Activated naive CD8-positive, alpha-beta T cell treated with anti-CD3 and anti-CD28 coated beads, Interleukin-2, amount 50 U/mL, for 24 hours (primary cell): Measurements from ENCODE around the gene NAT8L.

ENCODE experiments used
- ATAC-seq: fragments of 150-1000 bp; cut with Tn5 transposase; one replicate; pipeline ENCODE4 v1.10.0; 2021
- DNase-seq: peaks from one replicate; pipeline ENCODE4 v3.0.0; 2021
- H3K27ac Mint-ChIP-seq: one replicate; pipeline ENCODE4 v1.8.0; 2021; ENCODE audit warnings: mild to moderate bottlenecking, mixed read lengths
- H3K27me3 Mint-ChIP-seq: one replicate; pipeline ENCODE4 v1.8.0; 2021; ENCODE audit warnings: mixed read lengths
- H3K36me3 Mint-ChIP-seq: one replicate; pipeline ENCODE4 v1.8.0; 2021; ENCODE audit warnings: low read depth, mixed read lengths
- H3K4me1 Mint-ChIP-seq: one replicate; pipeline ENCODE4 v1.8.0; 2021; ENCODE audit warnings: mixed read lengths
- H3K4me3 Mint-ChIP-seq: one replicate; pipeline ENCODE4 v1.8.0; 2021; ENCODE audit warnings: mild to moderate bottlenecking, moderate library complexity, mixed read lengths
- H3K9me3 Mint-ChIP-seq: one replicate; pipeline ENCODE4 v1.8.0; 2021; ENCODE audit warnings: mixed read lengths

The NAT8L gene

DNA sequence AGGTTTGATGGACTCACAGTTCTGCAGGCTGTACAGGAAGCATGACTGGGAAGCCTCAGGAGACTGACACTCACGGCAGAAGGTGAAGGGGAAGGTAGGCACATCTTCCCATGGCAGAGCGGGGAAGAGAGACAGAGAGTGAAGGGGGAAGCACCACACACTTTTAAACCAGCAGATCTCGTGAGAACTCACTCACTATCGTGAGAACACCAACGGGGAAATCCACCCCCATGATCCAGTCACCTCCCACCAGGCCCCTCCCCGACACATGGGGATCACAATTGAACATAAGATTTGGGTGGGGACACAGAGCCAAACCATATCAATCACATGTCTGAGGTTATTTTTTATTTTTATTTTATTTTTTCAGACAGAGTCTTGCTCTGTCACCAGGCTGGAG is 4.9 kb upstream of the NAT8L start:
- no peak overlapping the region for H3K4me3 Mint-ChIP-seq
- peaks cover 2% of the 10 kb centered on the region for H3K4me1 Mint-ChIP-seq
- no peaks in the 10 kb centered on the region for H3K9me3 Mint-ChIP-seq
- no peak for ATAC-seq
- DNase-seq: no peak
- no peak overlapping the region for H3K27ac Mint-ChIP-seq
- H3K27me3 Mint-ChIP-seq: peaks cover 41% of the 10 kb centered on the region
- no peaks in the 10 kb centered on the region for H3K36me3 Mint-ChIP-seq

DNA sequence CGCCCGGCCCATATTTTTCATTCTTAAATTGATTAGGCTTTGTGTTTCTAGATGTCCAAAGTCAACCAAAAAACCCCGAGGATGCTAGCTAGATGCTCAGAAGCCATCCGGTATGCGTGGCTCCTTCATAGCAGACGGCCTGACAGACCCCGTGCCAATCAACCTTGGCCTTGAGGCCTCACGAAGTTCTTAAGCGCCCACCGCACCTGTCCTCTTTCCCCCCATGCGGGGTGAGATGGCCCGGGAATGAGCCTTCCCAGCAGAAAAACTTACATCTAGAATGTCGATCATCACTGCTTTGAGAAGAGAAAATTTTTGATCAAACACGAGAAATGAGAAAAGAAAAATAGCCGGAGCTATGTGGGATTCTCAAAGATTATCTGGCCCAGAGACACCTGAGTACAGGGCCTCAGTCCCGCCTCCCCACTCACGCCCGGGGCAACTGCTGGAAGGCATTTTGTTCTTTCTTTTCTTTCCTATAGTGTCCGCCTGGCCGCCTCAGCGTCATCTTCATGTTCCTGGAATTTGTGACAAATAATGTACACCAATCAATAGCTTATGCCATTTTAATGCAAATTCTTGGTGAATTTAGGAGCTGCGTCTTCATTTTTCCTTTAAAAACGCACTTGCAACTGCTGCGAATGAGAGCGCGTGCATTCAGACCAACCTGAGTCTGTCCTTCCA is 1.6 kb upstream of the NAT8L start:
- H3K4me1 Mint-ChIP-seq: peaks cover 2% of the 10 kb centered on the region
- no peak for ATAC-seq
- H3K27ac Mint-ChIP-seq: no peak overlapping the region
- peaks cover 32% of the 10 kb centered on the region for H3K27me3 Mint-ChIP-seq
- no peak for DNase-seq
- H3K9me3 Mint-ChIP-seq: no peaks in the 10 kb centered on the region
- peak overlapping the region; percentile 57 for H3K4me3 Mint-ChIP-seq
- H3K36me3 Mint-ChIP-seq: no peaks in the 10 kb centered on the region

DNA sequence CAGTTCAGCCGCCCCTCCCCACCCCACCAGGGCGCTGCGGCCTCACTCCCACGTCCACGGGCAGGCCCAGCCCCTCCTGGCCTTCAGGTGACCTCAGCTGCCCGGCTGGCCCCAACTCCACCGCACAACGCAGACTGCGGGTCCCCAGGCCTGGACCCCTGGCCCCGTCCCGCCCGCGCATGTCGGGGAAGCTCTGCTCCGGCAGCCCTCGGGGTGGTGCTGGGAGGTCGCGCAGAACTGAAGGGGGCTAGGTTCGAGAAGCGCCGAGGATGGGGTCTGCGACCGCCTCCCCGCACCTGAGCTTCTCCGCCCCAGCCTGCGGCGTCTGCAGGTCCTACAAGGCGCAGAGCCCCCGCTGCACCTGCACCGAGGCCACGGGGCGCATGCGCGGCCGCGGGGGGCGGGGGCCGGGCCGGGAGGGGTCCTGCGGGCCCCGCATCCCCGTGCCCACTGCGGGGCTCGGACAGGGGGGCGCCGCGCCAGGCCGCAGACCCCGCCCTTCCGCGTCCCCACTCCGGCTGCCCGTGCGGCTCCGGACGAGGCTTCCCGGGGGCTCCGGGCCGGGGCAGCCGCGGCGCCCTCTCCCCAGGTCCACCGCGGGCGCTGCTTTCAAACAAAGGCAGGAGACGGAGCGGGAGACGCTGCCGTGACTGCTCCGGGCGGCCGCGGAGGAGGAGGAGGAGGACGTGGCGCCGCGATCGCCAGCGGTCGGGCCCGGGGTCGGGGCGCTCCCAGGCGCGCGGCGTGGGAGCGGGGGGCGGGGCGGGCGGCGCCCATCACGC is 672 bp upstream of the NAT8L start:
- Mint-ChIP-seq H3K27me3 (peaks cover 31% of the 10 kb centered on the region), H3K9me3 (no peaks in the 10 kb centered on the region), H3K36me3 (no peaks in the 10 kb centered on the region), H3K27ac (no peak overlapping the region), H3K4me3 (no peak overlapping the region), H3K4me1 (peaks cover 2% of the 10 kb centered on the region)
- DNase-seq: peak; percentile 12
- ATAC-seq: no peak

DNA sequence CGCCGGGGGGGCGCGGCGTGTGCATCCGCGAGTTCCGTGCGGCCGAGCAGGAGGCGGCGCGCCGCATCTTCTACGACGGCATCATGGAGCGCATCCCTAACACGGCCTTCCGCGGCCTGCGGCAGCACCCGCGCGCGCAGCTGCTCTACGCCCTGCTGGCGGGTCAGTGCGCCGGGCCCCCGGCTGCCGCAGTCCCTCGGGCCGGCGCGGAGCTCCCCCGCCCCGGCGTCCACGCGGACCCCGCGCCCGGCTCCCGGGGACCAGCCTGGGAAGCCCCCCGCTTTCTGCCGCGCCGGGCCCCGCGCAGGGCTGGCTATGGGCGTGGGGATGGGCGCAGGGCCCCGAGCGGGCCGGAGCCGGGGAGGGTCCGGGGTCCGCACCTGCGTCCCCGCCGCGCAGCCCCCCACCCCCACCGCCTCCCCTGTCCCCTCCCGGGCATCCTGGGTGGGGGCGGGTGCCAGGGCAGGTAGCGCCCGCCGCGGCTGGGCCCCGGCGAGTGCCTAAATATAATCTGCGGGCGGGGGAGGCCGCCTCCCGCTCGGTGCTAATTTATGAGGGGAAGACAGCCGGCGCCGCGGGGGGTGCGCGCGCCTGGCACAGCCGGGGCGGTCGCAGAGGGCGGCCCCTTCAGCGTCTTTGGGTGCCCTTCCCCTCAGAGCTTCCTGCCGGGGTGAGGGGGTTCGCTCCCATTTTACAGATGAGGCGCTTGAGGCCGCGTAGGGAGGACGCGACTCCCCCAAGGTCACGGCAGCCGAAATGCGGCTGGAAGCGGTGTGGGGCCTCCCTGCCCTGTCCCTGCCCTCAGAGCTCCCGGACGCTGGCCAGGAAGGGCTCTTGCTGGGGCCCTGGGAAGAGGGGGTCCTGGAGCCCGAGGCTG is 837 bp downstream of the NAT8L start:
- Mint-ChIP-seq H3K4me3 (no peak overlapping the region), H3K4me1 (peaks cover 2% of the 10 kb centered on the region), H3K36me3 (no peaks in the 10 kb centered on the region)

DNA sequence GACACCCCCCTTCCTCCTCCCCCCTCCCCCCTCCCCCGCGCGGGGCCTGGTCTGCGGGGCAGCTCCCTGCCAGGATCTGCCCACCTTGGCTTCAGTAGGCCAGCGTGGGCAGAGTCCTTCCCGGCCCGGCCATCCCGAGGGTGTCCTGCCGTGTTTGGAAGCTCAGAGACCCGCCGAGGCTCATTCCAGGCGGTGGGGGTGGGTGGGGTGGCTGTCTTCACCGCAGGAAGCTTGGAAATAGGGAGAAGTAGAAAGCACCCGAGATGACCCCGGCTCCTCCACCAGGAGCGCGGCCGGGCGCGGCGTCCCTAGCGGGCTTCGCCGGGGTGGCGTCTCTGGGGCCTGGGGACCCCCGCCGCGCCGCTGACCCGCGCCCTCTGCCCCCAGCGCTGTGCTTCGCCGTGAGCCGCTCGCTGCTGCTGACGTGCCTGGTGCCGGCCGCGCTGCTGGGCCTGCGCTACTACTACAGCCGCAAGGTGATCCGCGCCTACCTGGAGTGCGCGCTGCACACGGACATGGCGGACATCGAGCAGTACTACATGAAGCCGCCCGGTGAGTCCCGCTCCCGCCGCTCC is 1.6 kb downstream of the NAT8L start:
- no peak overlapping the region for H3K27ac Mint-ChIP-seq
- no peaks in the 10 kb centered on the region for H3K36me3 Mint-ChIP-seq
- H3K9me3 Mint-ChIP-seq: no peaks in the 10 kb centered on the region
- H3K27me3 Mint-ChIP-seq: peaks cover 20% of the 10 kb centered on the region
- H3K4me3 Mint-ChIP-seq: no peak overlapping the region
- DNase-seq (no peak), ATAC-seq (no peak)
- H3K4me1 Mint-ChIP-seq: peaks cover 2% of the 10 kb centered on the region

More for the DNA sequence above, 837 bp downstream of the NAT8L start:
- ATAC-seq (no peak), DNase-seq (peak; percentile 18)
- Mint-ChIP-seq H3K27me3 (peaks cover 26% of the 10 kb centered on the region), H3K27ac (no peak overlapping the region), H3K9me3 (no peaks in the 10 kb centered on the region)

DNA sequence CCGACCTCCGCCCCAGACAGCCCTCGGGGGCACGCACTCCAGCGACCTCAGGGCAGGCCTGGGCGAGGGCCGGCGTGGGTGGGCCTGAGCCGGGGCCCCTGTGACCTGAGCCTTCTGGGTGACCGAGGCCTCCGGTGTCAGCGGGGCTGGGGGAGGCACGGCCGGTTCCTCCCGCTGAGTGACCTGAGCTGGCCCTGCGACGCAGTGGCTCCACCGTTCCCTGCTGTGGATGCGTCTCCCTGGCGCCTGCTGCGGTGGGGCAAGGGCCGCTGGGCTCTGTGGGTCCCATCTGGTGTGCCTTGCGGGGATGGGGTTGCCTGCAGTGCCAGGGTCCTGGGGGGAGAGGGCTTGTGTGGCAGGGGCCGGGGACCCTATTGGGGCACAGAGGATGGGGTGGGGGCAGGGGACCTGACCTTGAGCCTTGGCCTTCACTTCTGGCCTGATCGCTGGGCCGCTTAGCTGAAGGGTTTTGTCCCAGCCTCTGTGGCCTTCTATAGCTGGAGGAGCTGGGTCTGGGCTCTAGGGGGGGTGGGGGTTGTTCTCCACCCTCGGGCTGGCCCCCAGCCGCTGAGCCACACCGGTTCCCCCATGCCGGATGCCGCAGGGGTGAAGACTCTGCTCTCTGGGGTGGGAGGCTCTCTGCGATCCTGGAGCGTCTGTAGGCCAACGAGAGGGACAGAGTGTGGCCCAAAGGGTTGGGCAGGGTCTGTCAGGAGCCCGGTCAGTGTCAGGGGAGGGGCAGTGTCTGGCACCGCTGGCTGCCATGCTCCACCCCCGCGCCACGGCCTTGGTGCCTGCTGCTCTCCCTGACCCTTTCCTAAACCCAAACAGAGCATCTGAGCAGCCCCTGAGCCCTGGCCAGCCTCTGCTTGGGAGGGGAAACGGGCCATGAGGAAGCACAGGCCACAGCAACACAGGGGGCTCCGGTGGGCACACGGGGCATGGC is 2.3 kb downstream of the NAT8L start:
- ATAC-seq (no peak), DNase-seq (no peak)
- Mint-ChIP-seq H3K4me1 (peaks cover 2% of the 10 kb centered on the region), H3K4me3 (no peak overlapping the region), H3K27ac (no peak overlapping the region), H3K9me3 (no peaks in the 10 kb centered on the region), H3K27me3 (peaks cover 14% of the 10 kb centered on the region), H3K36me3 (no peaks in the 10 kb centered on the region)

DNA sequence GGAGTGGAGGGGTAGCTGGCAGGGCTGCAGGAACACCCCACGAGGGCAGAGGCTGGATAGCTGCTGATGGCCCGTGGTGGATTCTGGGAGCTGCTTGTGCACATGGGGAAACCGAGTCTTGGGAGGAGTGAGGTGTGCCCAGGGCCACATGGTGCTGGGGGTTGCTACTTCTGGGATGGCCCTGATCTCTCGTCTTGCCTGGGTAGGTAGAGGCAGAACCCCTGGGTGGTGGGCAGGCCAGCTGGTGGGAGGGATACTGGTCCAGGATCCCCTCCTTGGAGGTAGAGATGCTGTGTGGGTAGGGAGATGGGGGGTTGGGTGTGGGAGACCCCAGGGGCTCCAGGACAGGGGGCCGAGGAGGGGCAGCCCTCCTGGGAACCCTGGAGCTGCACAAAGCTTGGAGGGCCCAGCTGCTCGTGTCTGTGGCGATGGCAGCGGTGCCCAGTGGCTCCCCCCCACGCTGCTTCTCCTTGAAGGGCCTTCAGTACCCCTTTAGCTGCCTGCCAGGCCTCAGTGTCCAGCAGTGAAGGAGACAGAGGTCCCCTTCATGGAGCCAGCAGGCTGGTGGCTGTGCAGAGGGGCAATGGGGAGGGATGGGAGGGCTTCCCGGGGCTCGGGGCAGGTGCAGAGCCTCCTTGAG is 3.2 kb downstream of the NAT8L start:
- no peaks in the 10 kb centered on the region for H3K9me3 Mint-ChIP-seq

DNA sequence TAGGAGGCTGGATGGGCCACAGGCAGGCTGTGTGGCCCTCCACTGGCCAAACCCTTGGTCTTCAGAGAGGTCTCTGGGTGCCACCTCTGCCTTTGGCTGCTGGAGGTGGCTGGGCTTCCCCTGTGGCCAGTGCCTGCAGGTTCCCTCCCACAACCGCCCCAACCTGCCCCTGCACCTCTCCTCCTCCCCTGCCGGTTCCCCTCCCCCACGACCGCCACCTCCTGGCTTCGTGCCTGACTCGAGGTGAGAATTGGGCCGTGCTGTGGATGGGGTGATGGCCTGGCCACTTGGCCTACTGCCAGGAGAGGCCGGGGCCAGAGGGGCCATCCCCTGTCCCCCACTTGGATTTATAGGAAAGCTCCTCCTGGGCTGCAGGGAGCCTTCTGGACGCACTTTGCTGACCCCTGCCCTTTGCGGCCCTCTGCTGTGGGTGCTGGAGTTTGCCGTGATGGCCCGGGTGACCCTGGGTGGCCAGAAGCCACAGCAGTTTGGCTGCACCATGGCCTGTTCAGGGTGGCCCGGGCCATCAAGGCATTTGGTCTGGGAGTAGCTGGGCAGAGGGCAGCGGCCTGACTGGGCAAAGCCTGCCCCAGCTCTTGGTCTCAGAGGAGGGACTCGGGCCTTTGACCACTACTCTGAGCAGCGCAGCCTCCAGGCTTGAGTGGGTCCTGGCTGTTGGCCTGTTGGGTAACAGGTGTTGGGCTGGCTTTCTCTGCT is 3.8 kb downstream of the NAT8L start:
- no peak for ATAC-seq
- DNase-seq: no peak
- no peaks in the 10 kb centered on the region for H3K4me1 Mint-ChIP-seq
- H3K27ac Mint-ChIP-seq: no peak overlapping the region
- H3K4me3 Mint-ChIP-seq: no peak overlapping the region
- no peaks in the 10 kb centered on the region for H3K36me3 Mint-ChIP-seq
- no peaks in the 10 kb centered on the region for H3K9me3 Mint-ChIP-seq
- no peaks in the 10 kb centered on the region for H3K27me3 Mint-ChIP-seq

More for the DNA sequence above, 3.2 kb downstream of the NAT8L start:
- DNase-seq (no peak), ATAC-seq (no peak)
- H3K4me3 Mint-ChIP-seq: no peak overlapping the region
- peaks cover 2% of the 10 kb centered on the region for H3K4me1 Mint-ChIP-seq
- no peak overlapping the region for H3K27ac Mint-ChIP-seq
- H3K36me3 Mint-ChIP-seq: no peaks in the 10 kb centered on the region
- peaks cover 7% of the 10 kb centered on the region for H3K27me3 Mint-ChIP-seq

DNA sequence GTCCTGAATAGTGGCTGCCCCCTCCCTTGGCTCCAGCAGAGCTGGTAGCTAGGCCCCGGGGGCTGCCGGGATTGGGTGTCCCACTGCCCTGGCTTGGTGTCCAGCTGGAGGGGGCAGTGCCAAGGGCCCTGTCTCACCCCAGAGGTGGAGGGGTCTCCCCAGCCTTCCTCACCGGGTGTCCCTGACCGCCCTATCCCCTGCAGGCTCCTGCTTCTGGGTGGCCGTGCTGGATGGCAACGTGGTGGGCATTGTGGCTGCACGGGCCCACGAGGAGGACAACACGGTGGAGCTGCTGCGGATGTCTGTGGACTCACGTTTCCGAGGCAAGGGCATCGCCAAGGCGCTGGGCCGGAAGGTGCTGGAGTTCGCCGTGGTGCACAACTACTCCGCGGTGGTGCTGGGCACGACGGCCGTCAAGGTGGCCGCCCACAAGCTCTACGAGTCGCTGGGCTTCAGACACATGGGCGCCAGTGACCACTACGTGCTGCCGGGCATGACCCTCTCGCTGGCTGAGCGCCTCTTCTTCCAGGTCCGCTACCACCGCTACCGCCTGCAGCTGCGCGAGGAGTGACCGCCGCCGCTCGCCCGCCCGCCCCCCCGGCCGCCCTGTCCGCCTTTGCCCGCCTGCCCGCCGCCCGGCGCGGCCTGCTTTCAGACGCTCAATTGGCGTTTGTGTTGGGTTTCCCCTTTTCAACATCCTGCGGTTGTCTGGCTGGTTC is 4.6 kb downstream of the NAT8L start:
- no peaks in the 10 kb centered on the region for H3K36me3 Mint-ChIP-seq
- H3K9me3 Mint-ChIP-seq: no peaks in the 10 kb centered on the region
- no peaks in the 10 kb centered on the region for H3K4me1 Mint-ChIP-seq
- no peak for ATAC-seq
- no peak overlapping the region for H3K4me3 Mint-ChIP-seq
- no peak for DNase-seq
- H3K27ac Mint-ChIP-seq: no peak overlapping the region
- H3K27me3 Mint-ChIP-seq: no peaks in the 10 kb centered on the region

DNA sequence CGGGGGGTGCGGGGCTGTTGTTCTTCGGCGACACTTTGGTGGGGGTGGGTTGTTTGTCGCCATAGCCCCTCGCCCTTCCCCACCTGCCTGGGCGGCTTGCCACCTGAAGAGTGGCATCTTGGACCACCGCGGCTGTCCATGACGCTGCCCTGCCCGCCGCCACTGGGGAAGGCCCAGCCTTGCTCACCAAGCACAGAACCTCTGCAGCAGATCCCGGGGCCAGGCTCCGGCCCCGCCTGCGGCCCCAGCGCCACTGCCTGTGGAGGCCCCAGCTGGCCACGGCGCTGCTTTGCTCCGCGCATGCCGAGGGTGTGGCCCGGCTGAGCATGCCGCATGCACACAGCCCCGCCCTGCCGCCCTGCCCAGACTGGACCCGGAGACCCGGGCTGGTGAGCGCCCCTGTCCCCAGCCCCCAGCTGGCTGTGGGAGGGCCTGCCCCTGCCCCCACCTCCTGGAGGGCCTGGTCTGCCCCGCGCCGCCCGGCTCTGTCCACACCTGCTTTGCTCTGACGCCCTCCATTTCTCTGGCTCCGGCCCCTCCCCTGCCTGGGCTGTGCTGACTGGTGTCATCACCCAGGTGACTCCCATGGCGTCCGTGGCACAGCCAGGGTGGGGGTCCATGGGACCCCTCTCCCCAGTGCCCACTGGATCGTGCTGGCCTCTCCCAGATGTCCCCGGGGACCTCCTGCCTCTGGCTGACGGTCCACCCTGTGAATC is 5.3 kb downstream of the NAT8L start:
- Mint-ChIP-seq H3K4me3 (no peak overlapping the region), H3K27ac (no peak overlapping the region), H3K36me3 (no peaks in the 10 kb centered on the region), H3K4me1 (no peaks in the 10 kb centered on the region), H3K27me3 (no peaks in the 10 kb centered on the region), H3K9me3 (no peaks in the 10 kb centered on the region)
- no peak for ATAC-seq
- no peak for DNase-seq

DNA sequence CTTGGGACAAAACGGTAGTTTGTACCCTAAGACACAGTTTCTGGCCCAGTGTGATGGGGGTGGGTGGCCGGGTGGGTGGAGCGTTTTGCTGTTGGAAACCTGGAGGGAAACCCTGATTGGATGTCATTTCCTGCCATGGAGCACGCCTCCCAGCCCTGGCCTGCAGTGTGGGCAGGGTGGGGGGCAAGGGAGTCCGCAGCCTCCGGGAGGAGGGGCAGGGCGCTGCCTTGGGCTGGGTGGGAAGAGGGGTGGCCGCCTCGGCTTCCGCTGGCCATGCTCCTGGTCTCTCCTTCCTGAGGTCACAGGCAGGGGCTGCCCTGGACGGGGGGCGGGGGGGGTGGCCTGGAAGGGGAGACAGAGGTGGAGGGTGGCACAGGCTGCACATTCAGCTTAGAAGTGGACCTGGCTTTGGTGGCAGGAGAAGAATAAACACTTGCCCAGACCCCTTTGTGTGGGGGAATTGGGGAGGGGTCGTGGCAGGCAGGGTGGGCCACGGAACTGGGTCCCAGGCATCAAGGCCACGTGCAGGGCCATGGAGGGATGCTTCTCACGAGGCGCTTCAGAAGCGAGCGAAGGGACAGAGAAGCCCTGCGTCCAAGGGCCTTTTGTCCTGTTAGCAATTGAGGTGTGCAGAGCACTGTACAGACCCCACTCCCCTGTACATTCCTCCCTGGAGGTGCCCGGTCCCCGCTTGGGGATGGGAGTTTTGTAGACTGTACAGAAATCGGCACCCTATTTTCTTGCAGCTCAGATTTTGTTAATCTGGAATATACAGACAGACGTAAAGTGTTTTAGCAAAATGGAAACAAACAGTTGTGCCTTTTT is 6.2 kb downstream of the NAT8L start:
- no peak overlapping the region for H3K4me3 Mint-ChIP-seq
- no peaks in the 10 kb centered on the region for H3K36me3 Mint-ChIP-seq
- DNase-seq (no peak), ATAC-seq (no peak)
- H3K27ac Mint-ChIP-seq: no peak overlapping the region
- H3K4me1 Mint-ChIP-seq: no peaks in the 10 kb centered on the region
- no peaks in the 10 kb centered on the region for H3K9me3 Mint-ChIP-seq
- H3K27me3 Mint-ChIP-seq: no peaks in the 10 kb centered on the region
